Measurements from ENCODE around the gene AHI1. TPM values are rescaled to one million over a fixed set of nuclear protein-coding genes. Genes with fewer than 3 reads are reported as not detected.
A peak's percentile ranks its signal among the peaks of the same experiment; 100 is the strongest.

AHI1 gene
- total RNA-seq, 2 experiments from 2014 or later: 21.4 to 33.9 TPM

DNA sequence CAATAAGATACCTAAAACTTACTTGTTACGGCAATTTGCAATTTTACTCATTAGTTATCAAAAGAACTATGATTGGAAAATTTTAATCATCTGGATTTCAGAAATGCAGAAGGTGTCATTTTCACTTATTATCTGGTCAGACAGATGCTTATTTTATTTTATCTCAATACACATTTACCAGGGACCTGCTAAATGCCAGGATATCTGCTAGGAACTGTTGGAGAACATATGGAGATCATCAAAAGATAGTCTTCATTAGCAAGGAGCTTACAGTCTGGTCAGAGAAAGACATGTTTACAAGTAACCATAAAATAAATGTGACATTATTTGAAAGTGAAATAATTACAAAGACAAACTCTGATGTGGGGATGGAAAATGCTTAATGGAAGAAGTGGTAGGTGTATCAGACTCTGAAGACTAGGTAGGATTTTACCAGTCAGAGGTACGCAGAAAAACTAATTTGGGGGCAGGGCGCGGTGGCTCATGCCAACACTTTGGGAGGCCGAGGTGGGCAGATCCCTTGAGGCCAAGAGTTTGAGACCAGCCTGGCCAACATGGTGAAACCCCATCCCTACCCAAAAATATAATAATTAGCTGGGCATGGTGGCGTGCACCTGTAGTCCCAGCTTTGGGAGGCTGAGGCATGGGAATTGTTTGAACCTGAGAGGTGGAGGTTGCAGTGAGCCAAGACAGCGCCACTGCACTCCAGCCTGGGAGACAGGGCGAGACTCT, 178.6 kb downstream of the AHI1 start:
- BruUV-seq (replicated peaks): no TSS peak
- Histone ChIP-seq H3K9me3 (ENCODE audit: low read length) (no peaks in the 10 kb centered on the region), H3K27ac (ENCODE audit: low read depth, low read length, poor library complexity, severe bottlenecking) (no peak overlapping the region), H3K9me2 (ENCODE audit: insufficient read depth, low read length) (no peaks in the 10 kb centered on the region), H3K36me3 (ENCODE audit: insufficient read depth, low read length) (no peaks in the 10 kb centered on the region; the same call in 1 of the 2 replicates), H3K4me3 (ENCODE audit: low read depth, low read length, poor library complexity, severe bottlenecking) (no peak overlapping the region), H3K79me2 (ENCODE audit: insufficient read depth, low read depth, low read length) (no peaks in the 10 kb centered on the region), H3K4me1 (ENCODE audit: insufficient read depth, low read length, poor library complexity, severe bottlenecking) (peaks cover 28% of the 10 kb centered on the region), H4K20me1 (ENCODE audit: insufficient read depth, low read length) (no peaks in the 10 kb centered on the region), H2AFZ (ENCODE audit: low read length) (no peak overlapping the region), H3K4me2 (ENCODE audit: low read length) (no peak overlapping the region)
- CTCF ChIA-PET (ENCODE audit: unreplicated experiment): no interaction called here
- DNase-seq (ENCODE audit: low spot score): no peak
- POLR2A ChIA-PET: no interaction called here
- TF ChIP-seq, protein P1, sequence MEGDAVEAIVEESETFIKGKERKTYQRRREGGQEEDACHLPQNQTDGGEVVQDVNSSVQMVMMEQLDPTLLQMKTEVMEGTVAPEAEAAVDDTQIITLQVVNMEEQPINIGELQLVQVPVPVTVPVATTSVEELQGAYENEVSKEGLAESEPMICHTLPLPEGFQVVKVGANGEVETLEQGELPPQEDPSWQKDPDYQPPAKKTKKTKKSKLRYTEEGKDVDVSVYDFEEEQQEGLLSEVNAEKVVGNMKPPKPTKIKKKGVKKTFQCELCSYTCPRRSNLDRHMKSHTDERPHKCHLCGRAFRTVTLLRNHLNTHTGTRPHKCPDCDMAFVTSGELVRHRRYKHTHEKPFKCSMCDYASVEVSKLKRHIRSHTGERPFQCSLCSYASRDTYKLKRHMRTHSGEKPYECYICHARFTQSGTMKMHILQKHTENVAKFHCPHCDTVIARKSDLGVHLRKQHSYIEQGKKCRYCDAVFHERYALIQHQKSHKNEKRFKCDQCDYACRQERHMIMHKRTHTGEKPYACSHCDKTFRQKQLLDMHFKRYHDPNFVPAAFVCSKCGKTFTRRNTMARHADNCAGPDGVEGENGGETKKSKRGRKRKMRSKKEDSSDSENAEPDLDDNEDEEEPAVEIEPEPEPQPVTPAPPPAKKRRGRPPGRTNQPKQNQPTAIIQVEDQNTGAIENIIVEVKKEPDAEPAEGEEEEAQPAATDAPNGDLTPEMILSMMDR (conservative IDR thresholded peaks at IDR 0.05; ENCODE audit: low read length): no peak
- no peak for TF ChIP-seq EZH2phosphoT487 (IDR thresholded peaks at IDR 0.05; ENCODE audit: borderline replicate concordance, low read depth, low read length)
- intact Hi-C loops (cut with micrococcal nuclease; ENCODE audit: unreplicated experiment): no loop called here

GRCh38 chr6:135314543-135314942, 183.0 kb downstream of the AHI1 start:
- ChIA-PET CTCF (ENCODE audit: unreplicated experiment) (no interaction called here), POLR2A (interaction anchor here (1.2 kb wide), 1 partner anchor 9 kb away, joined by 4 read pairs; no protein-coding TSS in a partner anchor)
- TF ChIP-seq, protein P1 (conservative IDR thresholded peaks at IDR 0.05; ENCODE audit: low read length): 0 out of 2 replicates have a peak, but pooled peaks have one; percentile 14
- no peak for TF ChIP-seq EZH2phosphoT487 (IDR thresholded peaks at IDR 0.05; ENCODE audit: borderline replicate concordance, low read depth, low read length)
- Histone ChIP-seq H3K4me1 (ENCODE audit: insufficient read depth, low read length, poor library complexity, severe bottlenecking) (peaks cover 35% of the 10 kb centered on the region), H4K20me1 (ENCODE audit: insufficient read depth, low read length) (no peaks in the 10 kb centered on the region), H3K27ac (ENCODE audit: low read depth, low read length, poor library complexity, severe bottlenecking) (no peak overlapping the region), H2AFZ (ENCODE audit: low read length) (no peak overlapping the region), H3K79me2 (ENCODE audit: insufficient read depth, low read depth, low read length) (no peaks in the 10 kb centered on the region), H3K9me3 (ENCODE audit: low read length) (no peaks in the 10 kb centered on the region), H3K4me2 (ENCODE audit: low read length) (no peak overlapping the region), H3K4me3 (ENCODE audit: low read depth, low read length, poor library complexity, severe bottlenecking) (no peak overlapping the region), H3K9me2 (ENCODE audit: insufficient read depth, low read length) (no peaks in the 10 kb centered on the region), H3K36me3 (ENCODE audit: insufficient read depth, low read length) (no peaks in the 10 kb centered on the region; the same call in 1 of the 2 replicates)
- no TSS peak for BruUV-seq (replicated peaks)
- DNase-seq (ENCODE audit: low spot score): peak; percentile 14
- intact Hi-C loops (cut with micrococcal nuclease; ENCODE audit: unreplicated experiment): no loop called here
